Femur (tissue), 1 donor: Measurements from ENCODE around the gene GSKIP.
A peak's percentile ranks its signal among the peaks of the same experiment; 100 is the strongest.
"Not testable (repeated sequence)": the region's sequence is repeated elsewhere in the genome, so short reads cannot be mapped to it uniquely, and the experiment has no call there.

ENCODE experiments used
- DNase-seq: peaks from one replicate; pipeline ENCODE4 v3.0.0-alpha.2; 2017

GSKIP gene

GRCh38 chr14:96362965-96363750 is at the start of gene GSKIP, which contains the start of gene ATG2B:
Gene GSKIP, plus strand, starts transcription at chr14:96363526. Its CDS starts 18,722 bp downstream, at chr14:96382248.
Gene ATG2B, minus strand, starts transcription at chr14:96363341. Its CDS starts 365 bp downstream, at chr14:96362976.
- DNase-seq = peak; percentile 96

GRCh38 chr14:96316087-96316486 is 47.2 kb upstream of the GSKIP start:
- no peak for DNase-seq

GRCh38 chr14:96318836-96319235 is 44.5 kb upstream of the GSKIP start:
- no peak for DNase-seq

GRCh38 chr14:96320605-96321004 is 42.7 kb upstream of the GSKIP start:
- no peak for DNase-seq

GRCh38 chr14:96324219-96324618 is 39.1 kb upstream of the GSKIP start:
- no peak for DNase-seq

GRCh38 chr14:96338551-96338950 is 24.8 kb upstream of the GSKIP start:
- DNase-seq = no peak

GRCh38 chr14:96341323-96341722 is 22.0 kb upstream of the GSKIP start:
- DNase-seq = no peak

- no peak for DNase-seq
Observed at GRCh38 chr14:96345669-96346068, 17.7 kb upstream of the GSKIP start.

GRCh38 chr14:96347957-96348356 is 15.4 kb upstream of the GSKIP start:
- not testable (repeated sequence) for DNase-seq

- no peak for DNase-seq
Observed at GRCh38 chr14:96349286-96350075, 13.8 kb upstream of the GSKIP start.

GRCh38 chr14:96351986-96352385 is 11.3 kb upstream of the GSKIP start:
- no peak for DNase-seq

GRCh38 chr14:96352708-96353107 is 10.6 kb upstream of the GSKIP start:
- no peak for DNase-seq

GRCh38 chr14:96354246-96354645 is 9.1 kb upstream of the GSKIP start:
- no peak for DNase-seq

GRCh38 chr14:96357216-96357615 is 6.1 kb upstream of the GSKIP start:
- no peak for DNase-seq

GRCh38 chr14:96359959-96360358 is 3.4 kb upstream of the GSKIP start:
- DNase-seq = no peak

GRCh38 chr14:96362071-96362964 is 1.0 kb upstream of the GSKIP start:
- DNase-seq = peak; percentile 42

GRCh38 chr14:96363751-96364336 is 518 bp downstream of the GSKIP start:
- DNase-seq = peak; percentile 30

GRCh38 chr14:96364962-96365361 is 1.6 kb downstream of the GSKIP start:
- no peak for DNase-seq

- DNase-seq = no peak
Observed at GRCh38 chr14:96368534-96368933, 5.2 kb downstream of the GSKIP start.

- DNase-seq = no peak
Observed at GRCh38 chr14:96370528-96370927, 7.2 kb downstream of the GSKIP start.

- no peak for DNase-seq
Observed at GRCh38 chr14:96373538-96373937, 10.2 kb downstream of the GSKIP start.

- no peak for DNase-seq
Observed at GRCh38 chr14:96376093-96376492, 12.8 kb downstream of the GSKIP start.

- no peak for DNase-seq
Observed at GRCh38 chr14:96380735-96381134, 17.4 kb downstream of the GSKIP start.
